HCT116 (cell line): ENCODE data around the gene CMTM6. TPM values are rescaled to one million over a fixed set of nuclear protein-coding genes. Genes with fewer than 3 reads are reported as not detected.

Experiments used
- ATAC-seq: fragments of 200-7000 bp; cut with Tn5 transposase; 2 replicates; pipeline ENCODE4 v1.9.1; 2020; ENCODE audit warnings: mild to moderate bottlenecking, moderate library complexity
- BruUV-seq: library from RNA; stranded (reverse); fragments of 400-500 nt; replicated peaks from 2 replicates; lab custom pipeline; 2021; lab: Mats Ljungman, UMichigan
- CTCF ChIA-PET: fragments of 300-600 bp; sonication (Branson Sonifier 250); formaldehyde crosslinking; loops from one replicate; lab custom pipeline; 2021; ENCODE audit warnings: antibody characterized with exemption; lab: Charles Lee
- POLR2A ChIA-PET: fragments of 300-600, 350-600 bp; sonication (Branson Sonifier 250); formaldehyde crosslinking; loops from one replicate; lab custom pipeline; 2021; ENCODE audit warnings: antibody characterized with exemption; lab: Charles Lee
- RAD21 ChIA-PET, 2 experiments: fragments of 300-600 bp; sonication (Branson Sonifier 250); formaldehyde crosslinking; loops; one replicate each; lab custom pipeline; 2023; ENCODE audit warnings: low total read pairs in 2 of 2; ENCODE audit not compliant: uncharacterized antibody in 2 of 2, unreplicated experiment in 2 of 2, low non-redundant PET in 1 of 2; lab: Charles Lee
- DNase-seq: peaks from one replicate; pipeline ENCODE4 v3.0.0-alpha.2; 2010; ENCODE audit warnings: low read depth, low spot score
- H2AFZ ChIP-seq: fragments of 200-600 bp; shearing (Covaris generic), sonication (generic); 2 replicates; pipeline ENCODE4 v1.6.1; 2017; ENCODE audit warnings: low read depth, mixed run types, mixed read lengths, antibody characterized with exemption, low read length; ENCODE audit not compliant: poor library complexity, severe bottlenecking
- H3K27ac ChIP-seq: 2 replicates; pipeline ENCODE4 v1.5.1; 2012; ENCODE audit warnings: low read depth, low read length
- H3K27me3 ChIP-seq: fragments of 200-600 bp; sonication (generic); 2 replicates; pipeline ENCODE4 v1.6.1; 2016; ENCODE audit warnings: mixed run types, low read length, mixed read lengths; ENCODE audit not compliant: insufficient read depth
- H3K36me3 ChIP-seq, 2 experiments: fragments of 200-500 bp in 1 of 2; fragments of 200-600 bp in 1 of 2; sonication (Bioruptor generic) in 1 of 2; sonication (generic) in 1 of 2; 2 replicates each; pipeline versions ENCODE4 v1.5.1 to v1.6.1; 2014 to 2016; ENCODE audit warnings: low read length in 2 of 2, inconsistent platforms in 1 of 2, mixed read lengths in 1 of 2, mixed run types in 1 of 2; ENCODE audit not compliant: insufficient read depth in 2 of 2, control insufficient read depth in 1 of 2
- H3K4me1 ChIP-seq, 2 experiments: fragments of 200-600 bp in 1 of 2; sonication (generic) in 1 of 2; 2 replicates each; pipeline versions ENCODE4 v1.5.1 to v1.6.1; 2012 to 2017; ENCODE audit warnings: low read length in 2 of 2, inconsistent platforms in 1 of 2, mild to moderate bottlenecking in 1 of 2, mixed read lengths in 1 of 2, mixed run types in 1 of 2, moderate library complexity in 1 of 2; ENCODE audit not compliant: insufficient read depth in 2 of 2, control insufficient read depth in 1 of 2
- H3K4me2 ChIP-seq: fragments of 200-600 bp; sonication (generic); 2 replicates; pipeline ENCODE4 v1.6.1; 2017; ENCODE audit warnings: mixed run types, low read length, mixed read lengths
- H3K4me3 ChIP-seq, 2 experiments: fragments of 200-600 bp in 1 of 2; sonication (generic) in 1 of 2; replicated peaks in 1 of 2; 2 replicates each; pipeline ENCODE4 v1.5.1; 2011 to 2016; ENCODE audit warnings: low read length in 2 of 2, control low read depth in 1 of 2, low read depth in 1 of 2, mild to moderate bottlenecking in 1 of 2, mixed read lengths in 1 of 2, mixed run types in 1 of 2
- H3K79me2 ChIP-seq: fragments of 200-600 bp; sonication (generic); 2 replicates; pipeline ENCODE4 v1.6.1; 2017; ENCODE audit warnings: mild to moderate bottlenecking, mixed run types, low read length, moderate library complexity, mixed read lengths; ENCODE audit not compliant: insufficient read depth
- H3K9ac ChIP-seq: fragments of 200-600 bp; sonication (generic); 2 replicates; pipeline ENCODE4 v1.6.1; 2016; ENCODE audit warnings: low read length, mixed read lengths
- H3K9me2 ChIP-seq: fragments of 200-600 bp; sonication (generic), shearing (Covaris generic); 2 replicates; pipeline ENCODE4 v1.6.1; 2017; ENCODE audit warnings: mixed run types, mild to moderate bottlenecking, moderate library complexity; ENCODE audit not compliant: insufficient read depth
- H3K9me3 ChIP-seq, 2 experiments: fragments of 200-500 bp in 1 of 2; fragments of 200-600 bp in 1 of 2; sonication (Bioruptor generic) in 1 of 2; sonication (generic) in 1 of 2; 2 replicates each; pipeline ENCODE4 v1.6.1; 2014 to 2017; ENCODE audit warnings: low read length in 2 of 2, mixed read lengths in 2 of 2, inconsistent platforms in 1 of 2, low read depth in 1 of 2, mild to moderate bottlenecking in 1 of 2, mixed run types in 1 of 2, moderate library complexity in 1 of 2; ENCODE audit not compliant: control insufficient read depth in 1 of 2, insufficient read depth in 1 of 2
- H4K20me1 ChIP-seq: fragments of 200-600 bp; sonication (generic), shearing (Covaris generic); 2 replicates; pipeline ENCODE4 v1.6.1; 2017; ENCODE audit warnings: mixed run types, mild to moderate bottlenecking, moderate library complexity; ENCODE audit not compliant: insufficient read depth
- ELF1 ChIP-seq: IDR thresholded peaks from 2 replicates; pipeline ENCODE4 v1.6.1; 2012; ENCODE audit warnings: low read depth, borderline replicate concordance
- FOSL1 ChIP-seq: IDR thresholded peaks from 2 replicates; pipeline ENCODE4 v1.6.1; 2012; ENCODE audit warnings: low read depth
- SP1 ChIP-seq: IDR thresholded peaks from 2 replicates; pipeline ENCODE4 v1.6.1; 2012; ENCODE audit warnings: low read depth
- SRF ChIP-seq: IDR thresholded peaks from 2 replicates; pipeline ENCODE4 v1.6.1; 2012; ENCODE audit warnings: low read depth
- YY1 ChIP-seq: IDR thresholded peaks from 2 replicates; pipeline ENCODE4 v1.6.1; 2011; ENCODE audit warnings: low read length, low read depth, moderate library complexity, mild to moderate bottlenecking; ENCODE audit not compliant: insufficient replicate concordance; ENCODE audit errors: extremely low read depth
- ZBTB33 ChIP-seq: IDR thresholded peaks from 2 replicates; pipeline ENCODE4 v1.6.1; 2011; ENCODE audit warnings: mild to moderate bottlenecking, low read length, moderate library complexity; ENCODE audit not compliant: insufficient replicate concordance; ENCODE audit errors: extremely low read depth
- intact Hi-C: fragments of 100-400 bp; cut with micrococcal nuclease; formaldehyde crosslinking; loops from 2 replicates; pipeline ENCODE4 v1.10.0; 2022
- total RNA-seq: library from RNA; stranded (reverse); gene quantifications from one replicate; pipeline ENCODE4 v1.2.1, GENCODE V29; 2021; ENCODE audit not compliant: unreplicated experiment

CMTM6 gene
- total RNA-seq, 1 experiment from 2014 or later = 41.1 TPM

- TF ChIP-seq ZBTB33 = no peak
- no peak for TF ChIP-seq SP1
- TF ChIP-seq YY1 = no peak
- no peak for TF ChIP-seq SRF
- no peak for TF ChIP-seq FOSL1
- no peak for TF ChIP-seq ELF1
Measured at GRCh38 chr3:32459450-32459849, 43.2 kb downstream of the CMTM6 start (continued).

GRCh38 chr3:32457971-32458471, 44.6 kb downstream of the CMTM6 start:
- CTCF ChIA-PET = no interaction called here

More at GRCh38 chr3:32457971-32458471, 44.6 kb downstream of the CMTM6 start:
- no peaks in the 10 kb centered on the region for H3K9me3 ChIP-seq
- no peak overlapping the region for H3K9ac ChIP-seq
- no peaks in the 10 kb centered on the region for H3K4me1 ChIP-seq
- TF ChIP-seq FOSL1 (no peak), SP1 (no peak)
- no peak overlapping the region for H3K27ac ChIP-seq
- POLR2A ChIA-PET = no interaction called here
- no peaks in the 10 kb centered on the region for H4K20me1 ChIP-seq
- H3K27me3 ChIP-seq = no peaks in the 10 kb centered on the region
- H2AFZ ChIP-seq = no peak overlapping the region
- RAD21 ChIA-PET = no interaction called here
- no peaks in the 10 kb centered on the region for H3K9me2 ChIP-seq
- intact Hi-C loops = no loop called here
- no peak for ATAC-seq
- DNase-seq = no peak
- H3K4me2 ChIP-seq = no peak overlapping the region
- no peak overlapping the region for H3K4me3 ChIP-seq
- BruUV-seq = no TSS peak
- peaks cover 3 to 24% of the 10 kb centered on the region in 2 experiments; a peak in 2 of 4 replicates for H3K36me3 ChIP-seq
- peaks cover 22% of the 10 kb centered on the region; the same call in 1 of the 2 replicates for H3K79me2 ChIP-seq
